HG02678 (cell line): ENCODE data around the gene MAZ.

Source experiments
- ATAC-seq: cut with Tn5 transposase; IDR thresholded peaks from one replicate; pipeline ENCODE4 v1.9.1; 2021; ENCODE audit warnings: mild to moderate bottlenecking, moderate library complexity; ENCODE audit not compliant: unreplicated experiment

The MAZ gene

DNA sequence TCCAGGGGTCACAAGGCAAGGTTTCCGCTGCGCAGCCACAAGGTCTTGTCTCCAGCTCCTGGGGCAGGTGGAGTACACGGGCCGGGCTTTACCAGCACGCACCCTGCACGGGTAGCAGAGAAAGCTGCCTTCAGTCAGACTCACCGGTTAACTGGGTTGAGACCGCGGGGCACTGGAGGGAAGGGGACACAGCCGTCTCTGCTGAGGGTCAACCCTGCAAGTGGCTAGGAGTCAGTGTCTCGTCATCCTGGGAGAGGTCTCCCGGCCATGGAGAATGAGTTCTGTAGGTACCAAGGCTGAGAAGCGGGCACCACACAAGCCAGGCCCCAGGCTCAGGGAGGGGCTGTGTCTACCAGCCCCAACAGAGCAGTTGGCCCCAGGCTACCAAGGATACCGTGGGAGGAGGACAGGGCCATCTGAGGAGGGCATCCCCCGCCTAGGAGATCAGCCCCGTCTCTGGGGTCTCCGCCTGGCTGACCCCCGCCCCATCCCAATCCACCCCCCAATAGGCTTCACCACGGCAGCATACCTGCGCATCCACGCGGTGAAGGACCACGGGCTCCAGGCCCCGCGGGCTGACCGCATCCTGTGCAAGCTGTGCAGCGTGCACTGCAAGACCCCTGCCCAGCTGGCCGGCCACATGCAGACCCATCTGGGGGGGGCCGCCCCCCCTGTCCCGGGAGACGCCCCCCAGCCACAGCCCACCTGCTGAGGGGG lies 2.9 kb downstream of the MAZ start:
- no peak for ATAC-seq

DNA sequence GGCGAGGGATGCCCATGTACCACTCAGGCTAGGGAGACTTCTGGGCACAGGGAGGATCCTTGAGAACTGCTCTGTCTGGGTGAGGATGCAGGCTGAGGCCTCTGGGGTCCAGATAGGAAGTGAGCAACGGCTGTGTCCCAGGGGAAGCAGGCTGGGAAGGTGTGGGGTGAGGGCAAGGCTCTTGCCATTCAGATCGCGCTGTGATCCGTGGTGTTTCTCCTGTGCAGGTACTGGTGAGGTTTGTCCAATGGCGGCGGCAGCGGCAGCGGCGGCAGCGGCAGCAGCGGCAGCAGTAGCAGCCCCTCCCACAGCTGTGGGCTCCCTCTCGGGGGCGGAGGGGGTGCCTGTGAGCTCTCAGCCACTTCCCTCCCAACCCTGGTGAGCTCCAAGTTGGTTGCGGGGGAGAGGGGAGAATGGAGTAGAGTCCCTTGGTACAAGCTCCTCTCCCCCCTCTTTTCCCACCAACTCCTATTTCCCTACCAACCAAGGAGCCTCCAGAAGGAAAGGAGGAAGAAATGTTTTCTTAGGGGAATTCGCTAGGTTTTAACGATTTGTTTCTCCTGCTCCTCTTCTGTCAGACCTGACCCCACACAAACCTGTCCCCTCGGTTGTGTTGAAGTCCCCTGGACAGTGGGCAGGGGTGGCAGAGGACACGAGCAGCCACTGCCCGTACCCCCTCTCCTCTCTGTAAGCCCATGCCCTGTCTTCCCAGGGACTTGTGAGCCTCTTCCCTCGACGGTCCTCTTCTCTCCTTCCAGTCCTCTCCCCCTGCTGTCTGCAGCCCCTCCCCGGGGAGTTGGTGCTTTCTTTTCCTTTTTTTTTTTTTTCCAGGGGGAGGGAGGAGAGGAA lies 3.7 kb downstream of the MAZ start:
- ATAC-seq = no peak

DNA sequence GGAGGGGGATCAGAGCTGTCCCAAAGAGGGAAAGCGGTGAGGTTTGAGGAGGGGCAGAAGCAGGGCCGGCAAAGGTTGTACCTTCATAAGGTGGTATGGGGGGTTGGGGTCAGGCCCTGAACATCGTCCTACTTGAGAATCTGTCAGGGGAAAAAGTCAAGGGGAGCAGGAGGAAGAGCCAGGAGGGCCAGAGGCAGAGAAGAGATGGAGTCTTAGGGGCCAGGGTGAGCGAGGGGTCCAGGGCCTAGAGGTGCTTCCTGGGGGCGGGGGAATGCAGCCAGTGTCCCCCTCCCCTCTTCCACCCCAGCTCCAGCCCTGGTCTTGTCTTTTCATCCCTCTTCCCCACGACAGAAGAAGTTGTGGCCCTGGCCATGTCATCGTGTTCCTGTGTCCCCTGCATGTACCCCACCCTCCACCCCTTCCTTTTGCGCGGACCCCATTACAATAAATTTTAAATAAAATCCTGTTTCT lies 4.4 kb downstream of the MAZ start:
- ATAC-seq = no peak

DNA sequence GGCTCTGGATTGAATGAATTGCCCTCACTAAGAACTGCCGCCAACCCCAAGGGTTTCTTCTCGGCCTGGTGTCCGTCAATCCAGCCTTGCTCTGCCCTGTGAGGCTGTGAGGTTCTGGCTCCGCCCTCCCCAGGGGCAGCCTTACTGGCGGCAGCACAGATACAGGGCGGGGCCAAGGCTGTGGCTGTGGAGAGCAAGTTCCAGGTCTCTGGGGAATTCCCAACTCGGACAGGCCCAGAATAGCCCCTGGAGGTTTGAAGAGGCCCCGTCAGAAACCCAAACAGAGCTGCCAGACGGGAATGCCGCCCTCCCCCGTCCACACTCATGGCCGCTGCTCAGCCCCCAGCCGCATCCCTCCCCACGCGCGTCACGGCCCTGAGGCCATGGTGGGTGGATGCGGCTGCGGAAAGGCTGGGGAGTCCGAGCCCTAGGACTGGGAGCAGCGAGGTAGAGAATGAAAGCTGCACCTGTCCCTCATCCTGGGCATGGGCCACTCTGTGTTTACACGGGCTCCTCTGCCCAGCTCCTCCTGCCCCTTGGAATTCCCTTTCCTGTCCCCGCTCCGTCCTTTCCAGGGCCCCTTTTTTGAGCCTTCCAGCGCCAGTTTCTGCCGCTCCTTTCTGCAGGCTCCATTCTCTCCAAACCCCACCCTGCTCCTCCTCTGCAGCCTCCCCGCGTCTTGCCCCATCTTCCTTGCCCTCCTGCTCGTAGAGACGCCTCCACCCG lies 5.0 kb downstream of the MAZ start:
- peak; percentile 34 for ATAC-seq

DNA sequence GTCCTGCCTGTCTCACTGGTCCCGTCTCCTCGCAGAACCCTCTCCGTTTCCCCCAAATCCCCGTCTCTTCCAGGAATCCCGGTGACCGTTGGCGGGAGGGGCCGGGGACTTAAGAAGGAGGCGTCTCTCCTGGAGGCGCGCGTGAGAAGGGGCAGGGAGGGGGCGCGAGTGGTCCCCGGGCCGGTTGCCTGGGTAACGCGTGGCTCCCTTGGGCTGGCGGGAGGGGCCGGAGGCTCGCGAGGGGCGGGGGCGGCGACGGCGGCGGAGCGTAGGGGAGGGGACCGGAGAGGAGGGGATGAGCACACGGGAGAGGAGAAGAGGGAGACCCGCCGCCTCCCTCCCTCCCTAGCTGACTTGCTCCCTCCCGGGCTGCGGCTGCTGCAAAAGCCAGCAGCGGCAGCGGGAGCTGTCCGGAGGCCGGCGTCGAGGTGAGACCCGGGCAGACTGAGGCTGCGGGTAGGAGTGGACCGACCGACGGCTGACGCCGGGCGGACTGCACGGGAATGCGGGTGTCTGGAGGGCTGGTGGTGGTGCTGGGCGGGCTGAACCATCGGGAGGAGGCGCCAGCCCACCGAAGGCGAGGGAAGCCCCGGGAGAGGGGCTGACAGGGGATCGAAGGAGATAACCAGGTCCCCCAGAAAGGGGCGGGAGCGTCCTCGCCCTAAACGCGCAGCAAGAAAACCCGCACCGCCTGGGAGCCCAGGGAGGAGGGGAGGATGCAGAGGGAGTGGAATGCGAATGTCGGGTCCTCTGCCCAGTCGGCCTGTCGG lies 5.8 kb downstream of the MAZ start, which contains the start of gene PRRT2:
Gene PRRT2, plus strand, starts transcription at position 298 of the 770 bp plus-strand sequence. CDS start 862 bp downstream, outside the sequence.
- ATAC-seq = no peak

DNA sequence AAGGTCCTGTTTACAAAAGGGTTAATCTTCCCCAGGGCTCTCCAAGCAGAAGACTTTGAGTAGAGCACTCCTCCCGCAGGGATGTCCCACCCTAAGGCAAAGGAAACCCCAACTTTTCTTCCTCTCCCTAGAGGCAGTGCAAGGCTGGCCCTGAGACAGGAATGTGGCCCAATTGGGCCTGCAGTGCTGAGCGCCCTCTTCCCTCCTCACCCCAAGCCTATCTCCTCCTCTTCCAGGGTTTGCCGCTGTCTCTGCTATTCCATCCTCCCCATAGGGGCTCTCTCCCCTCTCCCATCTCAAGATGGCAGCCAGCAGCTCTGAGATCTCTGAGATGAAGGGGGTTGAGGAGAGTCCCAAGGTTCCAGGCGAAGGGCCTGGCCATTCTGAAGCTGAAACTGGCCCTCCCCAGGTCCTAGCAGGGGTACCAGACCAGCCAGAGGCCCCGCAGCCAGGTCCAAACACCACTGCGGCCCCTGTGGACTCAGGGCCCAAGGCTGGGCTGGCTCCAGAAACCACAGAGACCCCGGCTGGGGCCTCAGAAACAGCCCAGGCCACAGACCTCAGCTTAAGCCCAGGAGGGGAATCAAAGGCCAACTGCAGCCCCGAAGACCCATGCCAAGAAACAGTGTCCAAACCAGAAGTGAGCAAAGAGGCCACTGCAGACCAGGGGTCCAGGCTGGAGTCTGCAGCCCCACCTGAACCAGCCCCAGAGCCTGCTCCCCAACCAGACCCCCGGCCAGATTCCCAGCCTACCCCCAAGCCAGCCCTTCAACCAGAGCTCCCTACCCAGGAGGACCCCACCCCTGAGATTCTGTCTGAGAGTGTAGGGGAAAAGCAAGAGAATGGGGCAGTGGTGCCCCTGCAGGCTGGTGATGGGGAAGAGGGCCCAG lies 6.7 kb downstream of the MAZ start:
- no peak for ATAC-seq

DNA sequence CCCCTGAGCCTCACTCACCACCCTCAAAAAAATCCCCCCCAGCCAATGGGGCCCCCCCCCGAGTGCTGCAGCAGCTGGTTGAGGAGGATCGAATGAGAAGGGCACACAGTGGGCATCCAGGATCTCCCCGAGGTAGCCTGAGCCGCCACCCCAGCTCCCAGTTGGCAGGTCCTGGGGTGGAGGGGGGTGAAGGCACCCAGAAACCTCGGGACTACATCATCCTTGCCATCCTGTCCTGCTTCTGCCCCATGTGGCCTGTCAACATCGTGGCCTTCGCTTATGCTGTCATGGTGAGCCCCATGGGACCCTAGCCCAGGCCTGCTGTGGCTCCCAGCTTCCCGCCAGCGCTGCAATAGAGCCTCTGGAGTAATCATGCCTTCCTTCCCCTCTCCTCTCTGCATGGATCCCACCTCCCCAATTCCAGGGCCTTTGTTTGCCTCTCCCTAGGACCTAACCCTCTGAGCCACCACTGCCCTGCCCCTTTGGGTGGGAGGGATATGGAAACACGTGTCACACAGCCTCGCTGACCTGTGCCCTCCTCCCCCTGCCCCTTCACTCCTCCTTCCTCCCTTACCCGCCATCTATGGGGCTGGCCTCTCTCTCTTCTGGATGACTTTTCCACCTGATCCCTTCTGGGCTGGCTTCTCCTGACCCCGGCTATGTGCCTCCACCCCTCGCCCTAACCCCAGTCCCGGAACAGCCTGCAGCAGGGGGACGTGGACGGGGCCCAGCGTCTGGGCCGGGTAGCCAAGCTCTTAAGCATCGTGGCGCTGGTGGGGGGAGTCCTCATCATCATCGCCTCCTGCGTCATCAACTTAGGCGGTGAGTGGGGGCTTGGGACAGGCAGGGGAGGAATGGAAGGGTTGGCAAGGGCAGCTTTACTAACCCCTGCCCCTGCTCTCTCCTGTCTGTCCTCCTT lies 7.6 kb downstream of the MAZ start:
- ATAC-seq = no peak

DNA sequence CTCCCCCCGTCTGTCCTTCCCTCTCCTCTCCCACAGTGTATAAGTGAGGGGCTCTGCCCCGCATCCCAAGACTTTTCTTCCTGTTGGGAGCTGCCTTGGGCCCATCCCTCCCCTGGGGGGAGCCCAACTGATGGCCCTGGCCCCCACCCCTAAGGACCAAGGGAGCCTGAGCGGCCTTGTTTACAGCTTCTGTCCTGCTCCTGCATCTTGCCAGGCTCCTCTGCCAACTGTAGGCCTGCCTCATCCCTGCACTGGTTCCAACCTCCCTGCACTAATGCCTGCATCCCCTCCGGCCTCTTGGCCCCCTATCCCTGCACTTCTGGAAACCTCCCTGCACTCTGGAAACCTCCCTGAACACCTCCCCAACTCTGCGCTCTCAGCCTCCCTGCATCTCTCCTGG lies 8.3 kb downstream of the MAZ start:
- no peak for ATAC-seq

DNA sequence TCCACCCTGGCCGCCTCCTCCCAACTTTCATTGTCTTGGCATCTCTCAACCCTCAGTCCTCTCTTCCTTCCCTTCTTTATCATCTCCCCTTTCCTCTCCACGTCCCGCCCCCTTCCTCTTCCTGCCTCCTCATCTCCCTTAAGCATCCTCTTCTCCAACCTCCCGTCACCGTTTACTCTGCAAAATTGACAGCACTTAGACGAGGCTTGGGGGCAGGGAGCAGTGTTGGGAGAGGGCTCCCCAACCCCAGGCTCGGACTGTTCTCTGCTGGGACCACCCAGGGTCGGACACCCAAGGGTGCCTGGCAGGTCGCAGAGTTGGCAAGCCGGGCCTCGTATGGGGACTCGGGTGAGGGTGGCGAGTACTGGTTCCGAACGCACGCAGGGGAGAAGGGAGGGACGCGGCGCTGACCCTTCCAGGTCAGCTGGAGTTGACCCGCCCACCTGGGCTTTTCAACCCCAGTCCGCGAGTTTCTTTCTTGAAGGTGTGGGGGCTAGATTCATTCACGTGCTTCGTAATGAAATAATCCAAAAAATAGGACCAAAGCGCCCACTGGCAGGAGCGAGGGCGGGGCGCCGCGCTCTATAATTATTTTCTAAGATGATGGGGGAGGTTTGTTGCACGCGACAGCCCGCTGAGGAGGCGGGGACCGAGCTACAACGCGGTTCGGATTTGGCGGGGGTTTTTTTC lies 8.8 kb downstream of the MAZ start:
- ATAC-seq = no peak

DNA sequence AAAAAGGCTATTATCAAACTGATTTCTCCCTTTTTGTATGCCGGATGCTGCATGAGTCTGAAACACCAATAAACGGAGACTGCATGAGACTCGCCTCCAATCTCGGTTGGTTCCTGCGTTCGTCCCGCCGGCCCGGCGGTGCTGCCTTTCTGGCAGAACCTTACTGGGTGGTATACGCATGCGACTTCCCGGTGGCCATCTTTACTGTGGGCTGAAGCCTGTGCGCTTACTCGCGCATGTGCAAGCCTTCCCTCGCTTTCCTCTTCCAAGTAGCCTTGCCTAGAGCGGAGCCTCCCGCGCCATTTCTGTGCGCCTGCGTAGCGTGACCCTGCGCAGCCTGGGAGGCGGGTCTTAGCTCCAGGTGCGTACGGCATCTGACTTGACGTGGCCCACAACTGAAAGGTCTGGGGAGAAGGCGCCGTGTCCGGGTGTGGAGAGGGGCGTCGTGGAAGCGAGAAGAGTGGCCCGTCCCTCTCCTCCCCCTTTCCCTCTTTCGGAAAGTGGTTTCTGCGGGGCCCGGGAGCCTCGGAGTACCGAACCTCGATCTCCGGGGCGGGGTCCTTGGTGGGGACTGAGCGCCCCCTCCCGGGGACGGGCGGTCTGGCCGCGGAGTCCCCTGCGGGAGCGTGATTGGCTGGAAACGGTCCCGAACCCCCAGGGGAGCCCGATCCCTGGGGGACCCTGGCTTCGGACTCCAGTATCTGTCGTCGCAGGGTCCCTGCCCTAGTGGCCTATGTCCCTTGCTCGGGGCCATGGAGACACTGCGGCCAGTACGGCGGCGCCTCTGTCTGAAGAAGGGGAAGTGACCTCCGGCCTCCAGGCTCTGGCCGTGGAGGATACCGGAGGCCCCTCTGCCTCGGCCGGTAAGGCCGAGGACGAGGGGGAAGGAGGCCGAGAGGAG lies 9.7 kb downstream of the MAZ start, which contains the start of gene PAGR1:
Gene PAGR1, plus strand, starts transcription at position 360 of the 901 bp plus-strand sequence. Its CDS starts 374 bp downstream, at position 734.
- ATAC-seq = peak; percentile 64

DNA sequence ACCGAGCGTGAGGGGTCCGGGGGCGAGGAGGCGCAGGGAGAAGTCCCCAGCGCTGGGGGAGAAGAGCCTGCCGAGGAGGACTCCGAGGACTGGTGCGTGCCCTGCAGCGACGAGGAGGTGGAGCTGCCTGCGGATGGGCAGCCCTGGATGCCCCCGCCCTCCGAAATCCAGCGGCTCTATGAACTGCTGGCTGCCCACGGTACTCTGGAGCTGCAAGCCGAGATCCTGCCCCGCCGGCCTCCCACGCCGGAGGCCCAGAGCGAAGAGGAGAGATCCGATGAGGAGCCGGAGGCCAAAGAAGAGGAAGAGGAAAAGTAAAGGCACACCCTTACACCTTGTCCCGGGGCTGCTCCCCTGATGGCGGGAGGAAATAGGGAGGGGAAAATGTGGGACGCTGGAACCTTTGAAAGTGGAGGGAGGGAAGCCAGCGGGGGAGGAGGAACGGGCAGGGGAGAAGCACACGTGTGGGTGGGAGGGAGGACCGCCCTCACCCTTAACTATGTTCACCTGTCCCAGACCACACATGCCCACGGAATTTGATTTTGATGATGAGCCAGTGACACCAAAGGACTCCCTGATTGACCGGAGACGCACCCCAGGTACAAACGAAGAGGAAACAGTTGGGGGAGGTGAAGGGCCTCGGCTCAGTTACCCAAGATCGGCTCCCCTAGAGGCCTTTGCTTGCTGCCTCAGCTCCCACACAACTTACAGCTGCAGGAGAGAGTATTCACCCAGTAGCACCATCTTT lies 10.5 kb downstream of the MAZ start:
- peak; percentile 8 for ATAC-seq

DNA sequence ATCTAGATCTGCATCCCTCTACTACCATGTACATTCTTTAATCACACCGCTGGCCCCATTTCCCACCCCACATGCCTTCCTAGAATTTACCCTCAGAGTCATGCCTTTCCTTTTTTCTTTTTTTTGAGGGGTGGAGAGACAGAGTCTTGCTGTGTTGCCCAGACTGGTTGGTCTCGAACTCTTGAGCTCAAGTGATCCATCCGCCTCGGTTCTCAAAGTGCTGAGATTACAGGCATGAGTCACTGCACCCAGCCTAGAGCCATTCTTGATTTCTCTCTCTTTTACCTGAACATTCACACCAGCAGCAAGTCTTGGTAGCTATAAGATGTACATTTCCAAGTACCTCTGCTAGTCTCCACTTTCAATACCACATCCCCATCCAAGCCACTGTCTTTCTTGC lies 11.8 kb downstream of the MAZ start:
- no peak for ATAC-seq

DNA sequence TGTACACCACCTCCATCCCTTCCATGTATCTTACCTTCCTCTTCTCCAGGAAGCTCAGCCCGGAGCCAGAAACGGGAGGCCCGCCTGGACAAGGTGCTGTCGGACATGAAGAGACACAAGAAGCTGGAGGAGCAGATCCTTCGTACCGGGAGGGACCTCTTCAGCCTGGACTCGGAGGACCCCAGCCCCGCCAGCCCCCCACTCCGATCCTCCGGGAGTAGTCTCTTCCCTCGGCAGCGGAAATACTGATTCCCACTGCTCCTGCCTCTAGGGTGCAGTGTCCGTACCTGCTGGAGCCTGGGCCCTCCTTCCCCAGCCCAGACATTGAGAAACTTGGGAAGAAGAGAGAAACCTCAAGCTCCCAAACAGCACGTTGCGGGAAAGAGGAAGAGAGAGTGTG lies 13.2 kb downstream of the MAZ start:
- ATAC-seq = no peak

DNA sequence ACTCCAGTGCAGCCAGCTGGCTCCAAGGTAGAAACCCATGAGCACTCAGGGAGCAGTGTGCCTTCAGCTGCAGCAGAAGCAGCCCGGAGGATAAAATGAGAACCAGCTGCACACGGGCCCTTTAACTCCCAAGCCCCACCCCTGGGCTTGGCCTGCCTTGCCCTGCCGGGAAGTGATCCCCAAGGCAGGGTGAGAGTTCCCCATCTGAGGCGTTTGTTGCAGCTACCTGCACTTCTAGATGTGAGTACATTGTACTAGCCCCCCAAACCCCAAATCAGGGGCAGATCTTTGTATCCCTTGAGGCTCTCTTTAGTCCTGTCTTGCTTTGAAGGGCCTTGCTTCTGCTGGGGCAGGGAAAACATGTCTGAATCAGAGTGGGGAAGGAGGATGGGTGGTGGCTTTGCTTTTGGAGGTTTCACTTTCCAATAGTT lies 14.0 kb downstream of the MAZ start, which contains the start of gene MVP:
Gene MVP, plus strand, starts transcription at position 192 of the 431 bp plus-strand sequence. CDS start 10,088 bp downstream, outside the sequence.
- no peak for ATAC-seq

DNA sequence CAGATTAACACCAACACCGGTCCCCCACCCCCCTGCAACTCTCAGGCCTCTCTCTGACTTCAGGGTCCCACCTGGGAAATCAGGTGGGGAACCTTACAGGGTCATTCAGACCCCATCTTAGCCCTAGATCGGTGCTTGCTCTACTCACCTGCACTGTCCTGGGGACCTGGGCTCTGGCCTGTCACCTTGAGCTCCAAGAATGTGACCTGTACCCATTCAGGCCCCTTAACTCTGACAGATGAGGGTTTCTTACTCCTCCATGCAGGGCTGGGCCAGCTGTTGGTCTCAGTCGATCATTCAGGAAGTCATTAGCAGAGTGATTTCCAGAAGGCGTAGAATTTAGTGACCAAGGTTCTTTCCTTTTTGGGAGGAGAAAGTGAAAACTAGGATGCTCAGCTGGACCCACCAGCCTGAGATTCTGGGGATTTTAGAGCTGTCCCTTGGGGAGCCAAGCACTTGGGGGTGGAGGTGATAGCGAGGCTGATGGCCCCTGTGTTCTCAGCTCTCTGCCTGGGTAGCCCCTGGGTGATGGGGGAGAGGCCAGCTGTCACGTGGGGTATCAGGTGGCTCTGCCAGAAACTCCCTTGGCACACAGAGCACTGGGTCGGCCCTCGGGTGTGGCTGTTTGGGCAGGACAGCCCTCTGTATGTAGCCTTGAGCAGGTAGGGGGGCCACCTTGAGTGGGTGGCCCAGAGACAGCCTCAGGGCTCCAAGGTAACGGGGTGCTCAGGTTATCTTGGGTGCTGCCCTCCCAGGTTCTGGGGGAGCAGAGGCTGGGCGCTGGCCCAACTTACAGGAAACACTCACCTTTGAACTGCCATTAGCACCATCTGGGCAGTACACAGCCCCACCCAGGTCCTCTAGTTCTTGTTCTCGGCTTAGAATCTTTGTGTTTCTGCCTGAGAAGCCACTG lies 14.7 kb downstream of the MAZ start:
- ATAC-seq = peak; percentile 41
